Mammary epithelial cell (primary cell): Measurements from ENCODE around the gene BRF1.

ENCODE experiments used
- EZH2 ChIP-seq: IDR thresholded peaks from 2 replicates; pipeline ENCODE4 v1.6.1; 2012; ENCODE audit warnings: low read length, inconsistent platforms, borderline replicate concordance
- TF ChIP-seq, protein P1 (sequence below), 2 donors: IDR thresholded peaks in 1 of 2; conservative IDR thresholded peaks in 1 of 2; 2 replicates each; pipeline ENCODE4 v1.5.1; 2011 to 2012; ENCODE audit warnings: inconsistent platforms in 2 of 2, low read length in 2 of 2, mild to moderate bottlenecking in 2 of 2, control low read depth in 1 of 2, low read depth in 1 of 2; ENCODE audit not compliant: insufficient read depth in 1 of 2; ENCODE audit errors: extremely low read depth in 1 of 2

DNA sequence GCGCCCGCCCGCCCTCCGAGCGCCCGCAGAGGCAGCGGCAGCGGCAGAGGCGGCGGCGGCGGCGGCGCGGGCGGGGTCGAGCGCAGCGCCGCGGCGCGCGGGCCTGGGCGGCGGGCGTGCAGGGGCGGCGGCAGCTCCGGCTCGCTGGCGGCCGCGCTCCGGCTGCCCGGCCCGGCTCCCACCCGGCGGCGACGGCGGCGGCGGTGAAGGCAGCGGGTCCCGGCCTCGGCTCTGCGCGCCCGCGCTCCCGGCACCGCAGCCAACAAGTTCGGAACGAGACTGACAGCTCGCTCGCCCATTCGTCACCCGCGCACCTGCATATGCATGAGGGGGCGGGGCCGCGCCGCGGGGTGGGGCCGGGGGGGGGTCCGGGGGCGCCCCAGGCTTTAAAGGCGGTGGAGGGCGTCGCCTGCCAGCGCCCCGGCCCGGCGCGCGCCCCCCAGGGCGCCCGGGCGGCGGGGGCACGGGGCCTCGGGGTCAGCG lies 132.3 kb downstream of the BRF1 start, which contains the start of gene JAG2:
- TF ChIP-seq EZH2: no peak
- TF ChIP-seq, protein P1, sequence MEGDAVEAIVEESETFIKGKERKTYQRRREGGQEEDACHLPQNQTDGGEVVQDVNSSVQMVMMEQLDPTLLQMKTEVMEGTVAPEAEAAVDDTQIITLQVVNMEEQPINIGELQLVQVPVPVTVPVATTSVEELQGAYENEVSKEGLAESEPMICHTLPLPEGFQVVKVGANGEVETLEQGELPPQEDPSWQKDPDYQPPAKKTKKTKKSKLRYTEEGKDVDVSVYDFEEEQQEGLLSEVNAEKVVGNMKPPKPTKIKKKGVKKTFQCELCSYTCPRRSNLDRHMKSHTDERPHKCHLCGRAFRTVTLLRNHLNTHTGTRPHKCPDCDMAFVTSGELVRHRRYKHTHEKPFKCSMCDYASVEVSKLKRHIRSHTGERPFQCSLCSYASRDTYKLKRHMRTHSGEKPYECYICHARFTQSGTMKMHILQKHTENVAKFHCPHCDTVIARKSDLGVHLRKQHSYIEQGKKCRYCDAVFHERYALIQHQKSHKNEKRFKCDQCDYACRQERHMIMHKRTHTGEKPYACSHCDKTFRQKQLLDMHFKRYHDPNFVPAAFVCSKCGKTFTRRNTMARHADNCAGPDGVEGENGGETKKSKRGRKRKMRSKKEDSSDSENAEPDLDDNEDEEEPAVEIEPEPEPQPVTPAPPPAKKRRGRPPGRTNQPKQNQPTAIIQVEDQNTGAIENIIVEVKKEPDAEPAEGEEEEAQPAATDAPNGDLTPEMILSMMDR (conservative IDR thresholded peaks at IDR 0.05 in 1 of 2, IDR thresholded peaks at IDR 0.05 in 1 of 2; ENCODE audit: extremely low read depth in 1 of 2, insufficient read depth in 1 of 2, low read depth in 1 of 2, low read length in 2 of 2): no peak
